ENCODE measurements around the gene CASP12.

GRCh38 chr11:104841185-104841584, 57.1 kb downstream of the CASP12 start:
- TF ChIP-seq CTCF (IDR thresholded peaks at IDR 0.05), result no peak
- TF ChIP-seq POLR2A (IDR thresholded peaks at IDR 0.05), result no peak

Measured in uterus (tissue), 2 donors.